Measurements from ENCODE around the gene PARP9. TPM values are rescaled to one million over a fixed set of nuclear protein-coding genes. Genes with fewer than 3 reads are reported as not detected.

Gene PARP9
- total RNA-seq, 1 donor from 2014 or later = 11.1 TPM

DNA sequence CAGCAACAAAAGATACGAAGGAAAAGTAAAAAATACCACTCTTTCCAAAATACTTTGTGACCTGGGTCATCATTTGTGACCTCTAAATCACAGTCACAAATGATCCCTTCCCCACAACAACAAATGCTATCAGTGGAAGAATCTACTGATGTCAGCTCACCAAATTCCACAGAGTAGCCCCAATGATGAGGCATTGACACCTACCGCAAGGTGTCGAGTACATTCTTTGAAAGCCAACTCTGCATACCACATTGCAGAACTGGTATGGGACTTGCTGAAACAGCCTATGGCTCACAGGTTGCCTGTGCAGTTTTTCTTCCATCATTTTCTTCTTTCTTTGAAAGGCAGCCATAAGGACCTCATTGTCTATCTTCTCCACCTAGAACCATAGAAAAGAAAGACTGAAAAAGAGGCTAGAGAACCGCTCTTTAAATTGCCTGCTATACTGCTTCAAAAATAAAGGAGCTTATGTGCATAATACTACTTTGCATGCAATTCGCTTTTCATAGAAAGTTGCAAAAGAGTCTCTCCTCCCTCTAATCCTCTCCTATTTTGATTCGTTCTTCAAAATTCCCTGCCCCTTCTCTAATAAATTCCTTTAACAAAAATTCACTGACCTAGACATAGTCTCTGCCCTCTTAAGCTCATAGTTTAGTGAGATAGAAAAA lies 28.0 kb downstream of the PARP9 start:
- Mint-ChIP-seq H3K4me3 (no peak overlapping the region), H3K9me3 (no peaks in the 10 kb centered on the region), H3K36me3 (peaks cover 15% of the 10 kb centered on the region), H3K4me1 (ENCODE audit: unreplicated experiment) (no peaks in the 10 kb centered on the region), H3K27ac (no peak overlapping the region), H3K27me3 (peaks cover 4% of the 10 kb centered on the region)
- DNase-seq (ENCODE audit: extremely low spot score, unreplicated experiment) = no peak
- TF ChIP-seq, protein P1, sequence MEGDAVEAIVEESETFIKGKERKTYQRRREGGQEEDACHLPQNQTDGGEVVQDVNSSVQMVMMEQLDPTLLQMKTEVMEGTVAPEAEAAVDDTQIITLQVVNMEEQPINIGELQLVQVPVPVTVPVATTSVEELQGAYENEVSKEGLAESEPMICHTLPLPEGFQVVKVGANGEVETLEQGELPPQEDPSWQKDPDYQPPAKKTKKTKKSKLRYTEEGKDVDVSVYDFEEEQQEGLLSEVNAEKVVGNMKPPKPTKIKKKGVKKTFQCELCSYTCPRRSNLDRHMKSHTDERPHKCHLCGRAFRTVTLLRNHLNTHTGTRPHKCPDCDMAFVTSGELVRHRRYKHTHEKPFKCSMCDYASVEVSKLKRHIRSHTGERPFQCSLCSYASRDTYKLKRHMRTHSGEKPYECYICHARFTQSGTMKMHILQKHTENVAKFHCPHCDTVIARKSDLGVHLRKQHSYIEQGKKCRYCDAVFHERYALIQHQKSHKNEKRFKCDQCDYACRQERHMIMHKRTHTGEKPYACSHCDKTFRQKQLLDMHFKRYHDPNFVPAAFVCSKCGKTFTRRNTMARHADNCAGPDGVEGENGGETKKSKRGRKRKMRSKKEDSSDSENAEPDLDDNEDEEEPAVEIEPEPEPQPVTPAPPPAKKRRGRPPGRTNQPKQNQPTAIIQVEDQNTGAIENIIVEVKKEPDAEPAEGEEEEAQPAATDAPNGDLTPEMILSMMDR (conservative IDR thresholded peaks at IDR 0.05) = no peak

DNA sequence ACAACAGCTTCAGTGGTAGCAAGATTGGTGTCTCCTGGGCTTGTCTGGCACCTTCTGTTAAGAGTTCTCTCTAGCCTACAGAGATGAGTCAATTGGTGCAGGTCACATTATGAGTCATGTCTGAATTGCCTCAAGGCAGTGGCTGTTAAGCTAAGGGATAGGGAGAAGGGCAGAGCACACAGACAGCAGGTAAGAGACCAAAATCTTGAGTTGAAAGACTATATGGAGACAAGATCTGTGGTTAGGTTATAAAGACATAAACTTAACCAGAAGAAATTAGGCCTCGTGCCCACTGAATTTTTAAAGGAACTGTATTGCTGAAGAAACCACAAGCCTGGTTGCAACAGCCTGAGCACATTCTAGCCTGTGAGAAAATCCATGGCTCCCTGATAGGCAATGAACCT lies 30.2 kb downstream of the PARP9 start:
- Mint-ChIP-seq H3K27me3 (peaks cover 4% of the 10 kb centered on the region), H3K27ac (peak overlapping the region; percentile 21), H3K36me3 (peaks cover 10% of the 10 kb centered on the region), H3K4me1 (ENCODE audit: unreplicated experiment) (no peaks in the 10 kb centered on the region), H3K9me3 (no peaks in the 10 kb centered on the region), H3K4me3 (no peak overlapping the region)
- no peak for DNase-seq (ENCODE audit: extremely low spot score, unreplicated experiment)
- TF ChIP-seq, protein P1 (conservative IDR thresholded peaks at IDR 0.05) = no peak

DNA sequence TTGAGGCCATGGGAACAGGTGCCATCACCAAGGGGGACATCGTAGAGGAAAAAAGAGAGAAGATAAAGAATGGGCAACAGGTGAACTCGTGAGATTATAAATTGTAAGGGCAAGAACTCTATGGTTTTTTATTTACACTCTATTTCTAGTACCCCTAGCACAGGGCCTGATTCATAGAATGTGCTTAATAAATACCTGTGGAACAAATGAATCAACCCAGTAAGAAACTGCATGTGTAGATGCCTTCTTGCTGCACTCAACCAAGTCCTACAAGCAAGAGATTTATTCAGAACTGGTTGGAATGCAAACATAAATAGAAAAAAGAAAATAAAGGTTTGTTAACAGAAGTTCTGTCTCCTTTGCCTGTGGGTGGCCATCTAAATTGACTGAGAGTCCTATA lies 30.6 kb downstream of the PARP9 start:
- no peak overlapping the region for H3K27ac Mint-ChIP-seq
- TF ChIP-seq, protein P1 (conservative IDR thresholded peaks at IDR 0.05) = no peak
- DNase-seq (ENCODE audit: extremely low spot score, unreplicated experiment) = no peak
- no peak overlapping the region for H3K4me3 Mint-ChIP-seq
- peaks cover 10% of the 10 kb centered on the region for H3K36me3 Mint-ChIP-seq
- no peaks in the 10 kb centered on the region for H3K4me1 Mint-ChIP-seq (ENCODE audit: unreplicated experiment)
- peaks cover 4% of the 10 kb centered on the region for H3K27me3 Mint-ChIP-seq
- H3K9me3 Mint-ChIP-seq = no peaks in the 10 kb centered on the region

DNA sequence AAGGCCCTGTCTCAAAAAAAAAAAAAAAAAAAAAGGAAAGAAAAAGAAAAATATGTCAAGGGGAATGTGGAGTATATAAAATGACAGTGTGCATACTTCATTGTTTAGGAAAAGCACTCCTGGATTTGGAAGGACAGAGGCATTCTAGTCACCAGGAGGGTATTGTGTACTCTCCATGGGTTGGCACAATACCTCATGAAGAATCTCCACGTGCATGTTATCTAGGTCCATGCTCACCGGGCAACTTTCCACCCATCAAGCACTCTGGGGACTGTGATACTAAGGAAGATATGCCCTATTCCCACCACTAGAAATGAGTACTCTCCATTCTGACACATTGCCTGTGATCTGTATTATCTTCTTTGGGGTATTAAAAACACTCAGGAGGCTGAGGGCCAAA lies 33.9 kb downstream of the PARP9 start:
- H3K27ac Mint-ChIP-seq = no peak overlapping the region
- H3K36me3 Mint-ChIP-seq = peaks cover 10% of the 10 kb centered on the region
- no peaks in the 10 kb centered on the region for H3K9me3 Mint-ChIP-seq
- H3K27me3 Mint-ChIP-seq = no peaks in the 10 kb centered on the region
- no peaks in the 10 kb centered on the region for H3K4me1 Mint-ChIP-seq (ENCODE audit: unreplicated experiment)
- no peak for DNase-seq (ENCODE audit: extremely low spot score, unreplicated experiment)
- no peak overlapping the region for H3K4me3 Mint-ChIP-seq
- TF ChIP-seq, protein P1 (conservative IDR thresholded peaks at IDR 0.05) = no peak

DNA sequence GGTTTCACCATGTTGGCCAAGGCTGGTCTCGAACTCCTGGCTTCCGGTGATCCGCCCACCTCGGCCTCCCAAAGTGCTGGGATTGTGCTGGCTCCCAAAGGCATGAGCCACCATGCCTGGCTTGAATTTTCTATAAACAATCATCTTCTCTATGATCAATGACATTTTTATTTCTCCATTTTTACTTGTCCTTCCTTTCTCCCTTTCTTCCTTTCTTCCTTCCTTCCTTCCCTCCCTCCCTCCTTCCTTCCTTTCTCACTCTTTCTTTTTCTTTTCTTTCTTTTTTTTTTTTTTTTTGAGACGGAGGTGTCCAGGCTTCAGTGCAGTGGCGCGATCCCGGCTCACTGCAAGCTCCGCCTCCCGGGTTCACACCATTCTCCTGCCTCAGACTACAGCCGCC lies 40.8 kb downstream of the PARP9 start:
- no peaks in the 10 kb centered on the region for H3K27me3 Mint-ChIP-seq
- H3K9me3 Mint-ChIP-seq = no peaks in the 10 kb centered on the region
- TF ChIP-seq, protein P1 (conservative IDR thresholded peaks at IDR 0.05) = no peak
- H3K27ac Mint-ChIP-seq = no peak overlapping the region
- DNase-seq (ENCODE audit: extremely low spot score, unreplicated experiment) = no peak
- H3K4me1 Mint-ChIP-seq (ENCODE audit: unreplicated experiment) = no peaks in the 10 kb centered on the region
- H3K36me3 Mint-ChIP-seq = no peaks in the 10 kb centered on the region
- H3K4me3 Mint-ChIP-seq = no peak overlapping the region
